ENCODE data around the gene P3H4. TPM values are rescaled to one million over a fixed set of nuclear protein-coding genes. Genes with fewer than 3 reads are reported as not detected.

Gene P3H4
- total RNA-seq, 2 experiments from 2014 or later, result 1.8 to 1.9 TPM

DNA sequence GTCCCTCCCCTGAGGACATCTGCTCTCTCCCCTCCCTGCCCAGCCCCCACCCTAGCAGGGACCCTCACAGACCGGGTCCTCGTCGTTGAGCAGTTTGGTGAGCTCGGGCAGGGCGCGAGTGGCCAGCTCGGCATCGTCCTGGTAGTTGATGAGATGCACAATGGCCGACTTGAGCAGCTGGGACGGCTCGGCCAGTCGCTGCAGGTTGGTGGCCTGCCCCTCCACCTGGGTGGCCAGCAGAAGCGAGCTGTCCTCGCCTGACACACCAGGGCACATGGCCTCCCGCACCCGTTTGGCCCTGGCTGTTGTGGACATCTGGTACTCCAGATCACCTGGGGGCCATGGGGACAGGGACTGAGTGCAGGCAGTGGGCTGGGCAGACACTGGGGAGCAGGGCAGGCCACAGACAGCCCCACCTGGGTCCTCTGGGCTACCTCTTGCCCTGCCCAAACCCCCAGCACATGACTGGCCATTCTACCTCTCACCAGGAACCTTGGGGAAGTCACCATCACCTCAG lies 42.3 kb downstream of the P3H4 start:
- ChIA-PET POLR2A (no interaction called here), CTCF (no interaction called here)
- H3K4me1 Mint-ChIP-seq, result no peaks in the 10 kb centered on the region
- no peaks in the 10 kb centered on the region for H3K36me3 Mint-ChIP-seq (ENCODE audit: low read depth)
- no peak for DNase-seq
- H3K4me3 Mint-ChIP-seq, result no peak overlapping the region
- no peaks in the 10 kb centered on the region for H3K9me3 Mint-ChIP-seq
- no peaks in the 10 kb centered on the region for H3K27me3 Mint-ChIP-seq
- no peak overlapping the region for H3K27ac Mint-ChIP-seq

DNA sequence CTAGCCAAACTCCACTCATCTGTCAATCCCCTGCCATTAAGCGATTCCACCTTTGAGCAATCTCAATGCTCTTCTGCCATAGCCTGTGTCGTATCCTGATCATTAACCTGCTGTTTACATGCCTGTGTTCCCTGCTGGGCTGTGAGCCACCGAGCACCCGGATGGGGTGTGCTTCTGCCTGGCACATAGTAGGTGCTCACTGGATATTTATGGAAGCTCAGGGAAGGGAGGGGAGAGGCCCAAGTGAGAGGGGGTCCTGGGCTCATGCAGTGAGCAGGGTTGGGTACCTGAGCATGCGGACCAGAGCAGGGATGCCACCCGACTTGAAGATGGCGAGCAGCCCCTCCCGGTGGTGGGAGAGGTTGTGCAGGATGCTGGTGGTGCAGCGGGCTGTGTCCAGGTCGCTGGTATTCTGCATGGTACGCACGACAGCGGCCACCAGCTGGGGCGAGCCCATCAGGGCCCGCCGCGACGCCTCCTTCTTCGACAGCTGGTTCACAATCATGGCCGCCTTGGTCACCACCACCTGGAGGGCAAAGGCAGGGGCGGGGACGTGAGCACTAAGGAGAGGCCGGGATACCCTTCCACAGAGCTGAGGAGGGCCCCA lies 43.0 kb downstream of the P3H4 start:
- no peak overlapping the region for H3K4me3 Mint-ChIP-seq
- ChIA-PET POLR2A (no interaction called here), CTCF (no interaction called here)
- H3K27ac Mint-ChIP-seq, result no peak overlapping the region
- H3K9me3 Mint-ChIP-seq, result no peaks in the 10 kb centered on the region
- H3K36me3 Mint-ChIP-seq (ENCODE audit: low read depth), result no peaks in the 10 kb centered on the region
- no peaks in the 10 kb centered on the region for H3K4me1 Mint-ChIP-seq
- H3K27me3 Mint-ChIP-seq, result no peaks in the 10 kb centered on the region
- DNase-seq, result no peak

DNA sequence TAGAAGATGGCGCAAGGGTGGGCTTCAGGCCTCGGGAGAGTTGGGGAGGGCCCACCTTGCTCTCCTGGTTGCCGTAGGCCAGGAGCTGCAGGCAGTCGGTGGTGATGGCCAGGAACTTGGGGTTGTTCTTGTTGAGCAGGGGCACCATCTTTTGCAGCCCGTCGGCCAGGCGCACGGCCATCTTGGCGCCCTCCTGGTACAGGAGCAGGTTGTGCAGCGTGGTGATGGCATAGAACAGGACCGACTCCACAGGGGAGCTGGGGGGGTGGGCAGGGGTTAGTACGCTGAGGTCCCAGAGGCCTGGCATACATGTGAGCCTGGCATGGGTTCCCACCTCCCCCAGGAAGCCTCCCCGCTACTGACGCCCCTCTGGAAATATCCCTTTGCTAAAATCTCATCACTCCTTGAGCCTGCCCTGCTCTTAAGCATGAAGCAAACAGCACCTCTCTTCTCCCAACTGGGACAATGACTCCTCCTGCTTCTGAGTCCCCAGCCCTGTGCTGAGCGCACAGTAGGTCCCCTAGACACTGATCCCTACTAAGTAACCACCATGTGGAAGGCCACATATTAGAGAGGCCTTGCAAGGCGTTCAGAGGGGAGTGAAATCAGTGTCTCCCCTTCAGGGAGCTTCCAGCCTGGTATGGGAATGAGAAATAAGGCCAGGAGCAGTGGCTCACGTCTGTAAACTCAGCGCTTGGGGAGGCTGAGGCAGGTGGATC lies 44.3 kb downstream of the P3H4 start:
- H3K9me3 Mint-ChIP-seq, result no peaks in the 10 kb centered on the region
- H3K27me3 Mint-ChIP-seq, result no peaks in the 10 kb centered on the region
- H3K27ac Mint-ChIP-seq, result no peak overlapping the region
- no peak overlapping the region for H3K4me3 Mint-ChIP-seq
- no peak for DNase-seq
- ChIA-PET POLR2A (no interaction called here), CTCF (no interaction called here)
- H3K4me1 Mint-ChIP-seq, result no peaks in the 10 kb centered on the region
- H3K36me3 Mint-ChIP-seq (ENCODE audit: low read depth), result no peaks in the 10 kb centered on the region

DNA sequence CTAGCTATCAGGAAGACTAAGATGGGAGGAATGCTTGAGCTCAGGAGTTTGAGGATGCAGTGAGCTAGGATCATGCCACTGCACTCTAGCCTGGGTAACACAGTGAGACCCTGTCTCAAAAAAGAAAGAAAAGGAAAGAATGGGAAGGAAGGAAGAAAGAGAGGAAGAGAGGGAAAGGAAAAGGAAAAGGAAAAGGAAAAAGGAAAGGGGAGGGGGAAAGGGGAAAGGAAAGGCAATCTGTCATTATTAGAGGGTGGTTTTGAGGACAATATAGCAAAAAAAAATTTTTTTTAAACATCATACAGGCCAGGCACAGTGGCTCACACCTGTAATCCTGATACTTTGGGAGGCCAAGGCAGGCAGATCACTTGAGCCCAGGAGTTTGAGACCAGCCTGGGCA lies 45.6 kb downstream of the P3H4 start:
- DNase-seq, result no peak
- no peaks in the 10 kb centered on the region for H3K27me3 Mint-ChIP-seq
- no peaks in the 10 kb centered on the region for H3K36me3 Mint-ChIP-seq (ENCODE audit: low read depth)
- ChIA-PET POLR2A (no interaction called here), CTCF (interaction anchor here (0.7 kb wide), 1 partner anchor 301 kb away, joined by 3 read pairs; no protein-coding TSS in a partner anchor)
- no peak overlapping the region for H3K4me3 Mint-ChIP-seq
- H3K27ac Mint-ChIP-seq, result no peak overlapping the region
- H3K9me3 Mint-ChIP-seq, result no peaks in the 10 kb centered on the region
- H3K4me1 Mint-ChIP-seq, result no peaks in the 10 kb centered on the region

DNA sequence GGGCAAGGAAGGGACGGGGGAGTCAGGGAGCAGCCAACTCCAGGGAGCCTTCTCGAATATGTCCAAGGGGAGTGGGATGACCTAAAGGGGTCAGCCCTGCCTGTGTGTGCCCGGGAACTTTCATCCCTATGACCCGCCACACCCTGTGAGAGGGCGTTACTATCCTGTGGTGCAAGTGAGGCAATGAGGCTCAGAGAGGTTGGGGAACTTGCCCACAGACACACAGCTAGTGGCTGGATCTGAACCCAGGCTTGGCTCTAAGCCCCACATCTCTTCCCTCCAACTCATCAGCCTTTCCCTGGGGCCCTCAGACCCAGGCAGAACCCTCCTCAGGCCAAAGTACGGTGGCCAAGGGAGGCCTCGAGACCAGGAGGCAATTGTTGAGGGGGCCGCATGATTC lies 48.4 kb downstream of the P3H4 start:
- DNase-seq, result no peak
- H3K4me3 Mint-ChIP-seq, result no peak overlapping the region
- ChIA-PET CTCF (no interaction called here), POLR2A (no interaction called here)
- no peaks in the 10 kb centered on the region for H3K36me3 Mint-ChIP-seq (ENCODE audit: low read depth)
- no peaks in the 10 kb centered on the region for H3K9me3 Mint-ChIP-seq
- no peak overlapping the region for H3K27ac Mint-ChIP-seq
- no peaks in the 10 kb centered on the region for H3K27me3 Mint-ChIP-seq
- no peaks in the 10 kb centered on the region for H3K4me1 Mint-ChIP-seq

DNA sequence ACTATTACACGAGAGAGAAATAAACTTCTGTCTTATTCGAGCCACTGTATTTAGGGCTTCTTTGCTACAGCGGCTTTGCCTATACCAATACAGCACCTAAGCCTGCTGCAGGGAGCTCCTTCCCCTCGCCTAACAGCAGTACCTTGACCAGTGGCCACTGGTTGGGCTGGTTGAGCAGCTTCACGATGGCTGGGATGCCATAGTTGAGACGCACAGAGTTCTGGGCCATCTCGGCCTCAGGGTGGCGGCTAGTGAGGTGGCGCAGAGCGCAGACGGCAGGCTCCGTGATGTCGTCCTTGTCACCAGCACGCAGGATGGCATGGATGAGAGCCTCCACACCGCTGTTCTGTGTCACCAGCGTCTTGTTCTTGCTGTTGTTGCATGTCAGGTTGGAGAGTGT lies 48.9 kb downstream of the P3H4 start:
- H3K27ac Mint-ChIP-seq, result no peak overlapping the region
- ChIA-PET CTCF (no interaction called here), POLR2A (no interaction called here)

DNA sequence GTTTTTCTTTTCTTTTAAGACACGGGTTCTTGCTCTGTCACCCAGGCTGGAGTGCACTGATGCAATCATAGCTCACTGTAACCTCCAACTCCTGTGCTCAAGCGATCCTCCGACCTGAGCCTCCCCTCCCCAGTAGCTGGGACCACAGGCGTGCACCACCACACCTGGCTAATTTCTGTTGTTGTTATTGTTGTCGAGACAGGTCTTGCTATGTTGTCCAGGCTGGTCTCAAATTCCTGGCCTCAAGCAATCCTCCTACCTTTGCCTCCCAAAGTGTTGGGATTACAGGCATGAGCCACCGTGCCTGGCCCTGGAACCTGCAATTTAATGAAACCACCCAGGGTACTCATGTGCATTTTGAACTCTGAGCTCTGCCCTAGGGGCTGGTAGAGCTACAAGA lies 49.4 kb downstream of the P3H4 start:
- no peaks in the 10 kb centered on the region for H3K9me3 Mint-ChIP-seq
- POLR2A ChIA-PET, result no interaction called here
- H3K36me3 Mint-ChIP-seq (ENCODE audit: low read depth), result no peaks in the 10 kb centered on the region
- DNase-seq, result no peak
- H3K4me3 Mint-ChIP-seq, result no peak overlapping the region
- no peaks in the 10 kb centered on the region for H3K4me1 Mint-ChIP-seq
- no peak overlapping the region for H3K27ac Mint-ChIP-seq
- no peaks in the 10 kb centered on the region for H3K27me3 Mint-ChIP-seq
- CTCF ChIA-PET, result interaction anchor here (0.6 kb wide), 1 partner anchor 16 kb away, joined by 3 read pairs; no protein-coding TSS in a partner anchor

More for the DNA sequence above, 48.9 kb downstream of the P3H4 start:
- Mint-ChIP-seq H3K36me3 (ENCODE audit: low read depth) (no peaks in the 10 kb centered on the region), H3K4me3 (no peak overlapping the region), H3K4me1 (no peaks in the 10 kb centered on the region), H3K27me3 (no peaks in the 10 kb centered on the region), H3K9me3 (no peaks in the 10 kb centered on the region)
- DNase-seq, result no peak

DNA sequence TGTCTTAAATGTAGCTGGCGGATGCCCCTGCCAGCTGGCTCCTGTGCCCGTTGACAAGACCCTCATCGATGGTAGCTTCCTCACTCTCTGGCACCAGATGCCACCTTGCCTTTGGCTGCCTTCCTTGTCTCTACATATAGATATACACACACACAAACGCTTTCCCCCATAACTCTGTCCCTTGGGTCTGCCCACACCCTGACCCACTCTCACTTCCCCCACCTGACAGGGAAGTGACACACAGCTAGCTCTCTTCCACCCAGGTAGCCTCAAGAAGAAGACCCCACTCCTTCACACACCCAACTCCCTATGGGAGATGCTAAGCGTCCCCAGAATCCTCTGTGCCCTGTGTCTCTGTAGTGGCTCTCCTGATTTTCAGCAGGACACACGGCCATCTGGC lies 50.9 kb downstream of the P3H4 start:
- ChIA-PET CTCF (no interaction called here), POLR2A (no interaction called here)
- no peaks in the 10 kb centered on the region for H3K36me3 Mint-ChIP-seq (ENCODE audit: low read depth)
- no peaks in the 10 kb centered on the region for H3K9me3 Mint-ChIP-seq
- H3K27me3 Mint-ChIP-seq, result no peaks in the 10 kb centered on the region
- no peak for DNase-seq
- no peak overlapping the region for H3K4me3 Mint-ChIP-seq
- H3K4me1 Mint-ChIP-seq, result no peaks in the 10 kb centered on the region
- no peak overlapping the region for H3K27ac Mint-ChIP-seq

DNA sequence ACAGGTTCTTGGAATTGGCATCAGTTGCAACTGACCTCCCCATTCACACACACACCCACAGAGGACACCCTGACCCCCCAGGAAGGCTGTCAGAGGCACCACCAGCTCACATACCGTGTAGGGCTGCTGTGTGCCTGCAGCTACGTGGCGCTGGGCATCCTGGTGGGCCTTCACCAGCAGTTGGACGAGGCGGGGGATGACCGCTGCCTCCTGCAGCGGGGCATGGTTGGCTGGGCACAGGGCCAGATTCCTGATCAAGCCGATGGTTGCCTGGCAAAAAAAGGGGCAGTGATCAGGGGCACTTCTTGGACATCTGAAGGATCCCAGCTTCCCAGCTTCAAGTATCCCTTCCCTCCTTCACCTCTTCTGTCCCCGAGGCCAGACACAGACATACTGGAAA lies 53.1 kb downstream of the P3H4 start:
- H3K27ac Mint-ChIP-seq, result no peak overlapping the region

DNA sequence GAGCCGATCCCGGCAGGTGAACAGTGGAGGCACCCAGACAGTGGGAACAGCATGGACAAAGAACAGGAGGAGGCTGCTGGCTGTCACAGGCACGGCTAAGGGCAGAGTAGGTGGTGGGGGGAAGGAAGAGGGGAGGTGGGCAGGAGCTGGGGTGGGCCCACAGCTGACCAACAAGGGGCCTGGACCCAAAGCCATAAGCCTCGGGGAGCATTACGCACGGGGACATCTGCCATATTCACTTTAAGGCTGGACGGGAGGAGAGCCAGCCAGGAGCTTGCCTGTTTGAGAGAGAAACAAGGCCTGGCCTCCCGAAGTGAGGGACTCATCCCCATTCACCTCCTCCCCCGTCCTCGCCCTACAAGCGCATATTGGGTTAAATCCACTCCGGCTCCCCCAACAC lies 57.7 kb downstream of the P3H4 start:
- CTCF ChIA-PET, result interaction anchor here (1.2 kb wide), 1 partner anchor 91 kb away, joined by 4 read pairs; no protein-coding TSS in a partner anchor
- no peak overlapping the region for H3K27ac Mint-ChIP-seq
- POLR2A ChIA-PET, result interaction anchor here (1.4 kb wide), 1 partner anchor 20 kb away, joined by 3 read pairs; no protein-coding TSS in a partner anchor
- no peaks in the 10 kb centered on the region for H3K36me3 Mint-ChIP-seq (ENCODE audit: low read depth)
- H3K4me1 Mint-ChIP-seq, result no peaks in the 10 kb centered on the region
- H3K27me3 Mint-ChIP-seq, result peaks cover 3% of the 10 kb centered on the region
- DNase-seq, result no peak
- no peaks in the 10 kb centered on the region for H3K9me3 Mint-ChIP-seq
- H3K4me3 Mint-ChIP-seq, result no peak overlapping the region

More for the DNA sequence above, 53.1 kb downstream of the P3H4 start:
- POLR2A ChIA-PET, result no interaction called here
- CTCF ChIA-PET, result no interaction called here
- DNase-seq, result no peak
- no peaks in the 10 kb centered on the region for H3K36me3 Mint-ChIP-seq (ENCODE audit: low read depth)
- no peaks in the 10 kb centered on the region for H3K27me3 Mint-ChIP-seq
- no peaks in the 10 kb centered on the region for H3K4me1 Mint-ChIP-seq
- no peaks in the 10 kb centered on the region for H3K9me3 Mint-ChIP-seq
- H3K4me3 Mint-ChIP-seq, result no peak overlapping the region

Other genes starting within 250 kb of the P3H4 start
- gene KRT9, start 239.9 kb downstream of the P3H4 start, total RNA-seq, result not detected
- not detected for gene KRT14, start 225.1 kb downstream of the P3H4 start, total RNA-seq
- gene KRT16, start 199.2 kb downstream of the P3H4 start, total RNA-seq, result not detected
- gene KRT17, start 187.4 kb downstream of the P3H4 start, total RNA-seq, result not detected
- 100 to 1,000 TPM; 933 to 950 TPM for gene EIF1, start 123.1 kb downstream of the P3H4 start, total RNA-seq
- gene GAST, start 99.6 kb downstream of the P3H4 start, total RNA-seq, result not detected
- under 1 TPM; 0.05 TPM for gene HAP1, start 77.3 kb downstream of the P3H4 start, total RNA-seq
- gene JUP, start 25.2 kb downstream of the P3H4 start, total RNA-seq, result under 1 TPM; 0.35 to 0.45 TPM
- gene FKBP10, start 1.1 kb upstream of the P3H4 start, total RNA-seq, result not detected
- 10 to 100 TPM; 16.1 to 19.0 TPM for gene NT5C3B, start 24.3 kb upstream of the P3H4 start, total RNA-seq
- not detected for gene KLHL10, start 25.9 kb upstream of the P3H4 start, total RNA-seq
- 10 to 100 TPM; 13.9 to 14.4 TPM for gene KLHL11, start 53.5 kb upstream of the P3H4 start, total RNA-seq
- 100 to 1,000 TPM; 177 to 183 TPM for gene ACLY, start 107.0 kb upstream of the P3H4 start, total RNA-seq
- gene ODAD4, start 118.7 kb upstream of the P3H4 start, total RNA-seq, result 1 to 10 TPM; 1.7 to 2.0 TPM
- 10 to 100 TPM; 89.8 to 91.0 TPM for gene CNP, start 154.8 kb upstream of the P3H4 start, total RNA-seq
- 10 to 100 TPM; 88.7 to 95.1 TPM for gene DNAJC7, start 205.5 kb upstream of the P3H4 start, total RNA-seq
- gene NKIRAS2, start 208.1 kb upstream of the P3H4 start, total RNA-seq, result 10 to 100 TPM; 21.3 to 22.7 TPM
- under 1 TPM in 1 of 2 experiments, not detected in 1; 0.05 TPM for gene C17orf113, start 238.7 kb upstream of the P3H4 start, total RNA-seq

Data from activated CD4-positive, alpha-beta memory T cell treated with anti-CD3 and anti-CD28 coated beads, Interleukin-2, amount 10 ng/mL, durations not matched to agents 7 days and 5 days (primary cell).